Central memory CD4-positive, alpha-beta T cell (primary cell): Measurements from ENCODE around the gene RIPOR2.
"Not testable (repeated sequence)": the region's sequence is repeated elsewhere in the genome, so short reads cannot be mapped to it uniquely, and the experiment has no call there.

ENCODE experiments used
- DNase-seq: peaks from one replicate; pipeline ENCODE4 v3.0.0; 2022

RIPOR2 gene

GRCh38 chr6:24901698-24902328, 33.9 kb downstream of the RIPOR2 start:
- no peak for DNase-seq

GRCh38 chr6:24900917-24901697, 34.7 kb downstream of the RIPOR2 start:
- no peak for DNase-seq

- peak; percentile 36 for DNase-seq
Observed at GRCh38 chr6:24899997-24900325, 35.8 kb downstream of the RIPOR2 start.

- DNase-seq: peak; percentile 28
Observed at GRCh38 chr6:24899136-24899996, 36.4 kb downstream of the RIPOR2 start.

GRCh38 chr6:24898676-24899075, 37.1 kb downstream of the RIPOR2 start:
- DNase-seq: no peak

- no peak for DNase-seq
Observed at GRCh38 chr6:24897186-24897585, 38.6 kb downstream of the RIPOR2 start.

GRCh38 chr6:24893342-24893850, 42.4 kb downstream of the RIPOR2 start:
- no peak for DNase-seq

GRCh38 chr6:24891004-24891403, 44.8 kb downstream of the RIPOR2 start:
- DNase-seq: no peak

GRCh38 chr6:24890471-24890870, 45.3 kb downstream of the RIPOR2 start:
- no peak for DNase-seq

GRCh38 chr6:24888715-24889370, 46.9 kb downstream of the RIPOR2 start:
- no peak for DNase-seq

- DNase-seq: no peak
Observed at GRCh38 chr6:24887545-24888140, 48.1 kb downstream of the RIPOR2 start.

GRCh38 chr6:24883618-24884017, 52.1 kb downstream of the RIPOR2 start:
- no peak for DNase-seq

GRCh38 chr6:24882835-24883555, 52.8 kb downstream of the RIPOR2 start:
- DNase-seq: no peak

GRCh38 chr6:24882295-24882694, 53.5 kb downstream of the RIPOR2 start:
- no peak for DNase-seq

GRCh38 chr6:24881376-24881775, 54.4 kb downstream of the RIPOR2 start:
- DNase-seq: no peak

- DNase-seq: no peak
Observed at GRCh38 chr6:24880451-24880850, 55.3 kb downstream of the RIPOR2 start.

- no peak for DNase-seq
Observed at GRCh38 chr6:24879351-24879750, 56.4 kb downstream of the RIPOR2 start.

- DNase-seq: not testable (repeated sequence)
Observed at GRCh38 chr6:24877747-24878146, 58.0 kb downstream of the RIPOR2 start.

- no peak for DNase-seq
Observed at GRCh38 chr6:24876499-24877465, 59.0 kb downstream of the RIPOR2 start.

- DNase-seq: no peak
Observed at GRCh38 chr6:24875534-24875901, 60.2 kb downstream of the RIPOR2 start.
